DMS153 (cell line): ENCODE measurements around the gene GALNT5.
"Not testable (repeated sequence)": the region's sequence is repeated elsewhere in the genome, so short reads cannot be mapped to it uniquely, and the experiment has no call there.

Experiments
- DNase-seq: peaks from one replicate; lab custom pipeline; 2025; lab: John Stamatoyannopoulos, UW

GALNT5 gene

GRCh38 chr2:157326698-157327097 is 69.2 kb downstream of the GALNT5 start:
- no peak for DNase-seq

DNA sequence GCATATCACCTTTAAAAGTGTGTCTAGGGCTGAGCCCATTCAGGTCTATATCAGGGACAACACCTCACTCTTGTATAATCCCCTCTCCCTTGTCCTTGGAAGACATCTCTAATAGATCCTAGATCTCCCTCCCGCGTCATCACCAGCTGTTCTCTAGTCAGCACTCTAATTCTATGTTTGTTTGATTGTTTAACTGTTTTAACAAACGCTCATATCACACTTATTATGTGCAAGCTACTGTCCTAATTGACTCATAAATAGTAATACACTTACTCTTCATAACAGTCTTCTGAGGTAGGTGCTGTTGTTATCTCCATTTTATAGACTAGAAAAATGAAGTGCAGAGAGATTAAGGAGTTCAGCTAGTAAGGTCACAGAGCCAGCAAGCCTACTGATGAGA is 69.7 kb downstream of the GALNT5 start:
- DNase-seq: no peak

DNA sequence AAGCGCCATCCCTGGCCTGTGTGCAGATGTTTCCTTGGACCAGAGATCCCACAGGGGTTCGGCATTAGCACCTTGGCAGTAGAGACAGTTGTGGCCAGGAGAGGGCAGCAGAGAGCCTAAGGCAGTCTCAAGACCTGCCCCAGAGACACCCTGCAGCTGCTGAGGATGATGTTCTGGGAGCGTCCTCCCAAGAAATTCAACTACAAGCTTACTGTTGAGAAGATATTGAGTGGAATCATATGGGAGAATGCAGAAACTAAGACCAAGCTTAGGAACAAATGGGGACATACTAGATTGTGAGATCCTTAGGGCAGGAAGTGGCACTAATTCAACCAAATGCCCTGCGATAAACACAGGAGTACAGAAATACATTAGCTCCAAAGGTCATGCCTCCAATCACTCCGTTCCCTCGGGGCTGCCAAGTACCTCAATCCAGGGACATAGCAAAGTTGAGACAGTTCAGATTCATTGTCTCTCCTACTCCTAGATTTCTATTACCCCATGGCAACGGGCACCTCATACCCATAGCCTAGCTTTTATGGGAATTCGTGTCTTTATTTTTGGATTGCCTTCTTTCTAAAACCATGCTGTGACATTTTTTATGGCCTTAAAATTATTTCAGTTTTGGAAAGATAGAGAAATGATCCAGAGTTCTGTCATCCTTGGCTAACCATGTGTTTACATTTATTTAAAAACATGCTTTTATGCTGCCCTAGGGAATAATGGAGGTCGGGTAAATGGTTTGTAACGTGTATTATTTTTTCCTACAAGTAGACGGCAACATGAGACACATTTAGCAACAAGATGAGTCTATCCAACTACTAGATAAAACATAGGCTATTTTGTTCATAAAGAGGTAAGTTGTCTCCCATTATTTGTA is 70.4 kb downstream of the GALNT5 start:
- peak; percentile 48 for DNase-seq

GRCh38 chr2:157329524-157329923 is 72.0 kb downstream of the GALNT5 start:
- peak; percentile 89 for DNase-seq

DNA sequence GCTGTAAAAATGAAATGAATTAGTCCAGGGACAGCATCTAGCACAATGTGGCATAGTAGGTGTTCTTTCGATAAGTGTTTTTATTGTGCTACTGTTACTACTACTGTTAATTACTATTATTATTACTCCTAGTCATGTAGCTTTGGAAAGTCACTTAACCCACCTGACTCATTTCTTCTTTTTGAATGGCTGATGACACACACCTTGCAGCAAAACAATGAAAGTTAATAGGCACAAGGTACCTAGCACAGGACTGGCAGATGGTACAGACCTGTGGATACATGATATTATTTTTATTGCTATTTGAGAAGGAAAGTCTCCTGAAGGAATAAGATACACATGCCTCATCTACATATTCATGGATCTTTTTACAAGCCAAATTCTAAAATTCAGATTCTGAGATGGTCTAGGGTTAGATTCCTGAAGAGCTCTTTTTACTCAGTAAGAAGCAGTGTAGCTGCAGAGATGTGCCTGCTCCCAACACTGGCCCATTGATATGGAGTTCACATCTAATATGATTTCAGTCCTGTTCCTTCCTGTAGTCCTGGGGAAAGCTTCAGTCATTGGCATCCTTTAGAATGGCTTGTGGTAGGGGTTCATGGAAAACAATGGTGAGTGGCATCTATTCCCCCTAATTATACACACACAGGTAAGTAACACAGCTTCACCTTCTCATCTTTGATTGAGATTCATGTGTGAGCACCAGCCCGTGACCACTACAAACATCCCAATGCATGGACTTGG is 76.0 kb downstream of the GALNT5 start:
- DNase-seq: no peak

GRCh38 chr2:157334335-157334734 is 76.8 kb downstream of the GALNT5 start:
- no peak for DNase-seq

DNA sequence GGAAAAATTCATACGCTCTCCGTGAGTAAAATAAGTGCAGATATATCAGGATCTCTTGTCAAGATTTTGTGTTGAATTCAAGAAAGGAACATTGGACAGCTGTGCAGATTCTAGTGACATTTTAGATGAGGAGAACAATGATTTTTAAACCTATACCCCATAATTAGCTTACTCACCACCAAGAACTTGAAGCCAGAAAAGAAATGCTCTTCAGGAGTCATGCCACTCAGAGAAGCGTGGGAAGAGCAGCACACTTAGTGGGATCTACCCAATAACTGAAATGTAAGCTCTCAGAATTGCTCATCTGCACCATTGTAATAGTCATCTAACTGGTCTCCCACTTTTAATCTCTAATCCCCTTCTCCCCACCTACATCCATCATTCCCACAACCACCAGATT is 77.3 kb downstream of the GALNT5 start:
- no peak for DNase-seq

- no peak for DNase-seq
Observed at GRCh38 chr2:157336137-157337010, 78.9 kb downstream of the GALNT5 start.

- no peak for DNase-seq
Observed at GRCh38 chr2:157337978-157338377, 80.5 kb downstream of the GALNT5 start.

DNA sequence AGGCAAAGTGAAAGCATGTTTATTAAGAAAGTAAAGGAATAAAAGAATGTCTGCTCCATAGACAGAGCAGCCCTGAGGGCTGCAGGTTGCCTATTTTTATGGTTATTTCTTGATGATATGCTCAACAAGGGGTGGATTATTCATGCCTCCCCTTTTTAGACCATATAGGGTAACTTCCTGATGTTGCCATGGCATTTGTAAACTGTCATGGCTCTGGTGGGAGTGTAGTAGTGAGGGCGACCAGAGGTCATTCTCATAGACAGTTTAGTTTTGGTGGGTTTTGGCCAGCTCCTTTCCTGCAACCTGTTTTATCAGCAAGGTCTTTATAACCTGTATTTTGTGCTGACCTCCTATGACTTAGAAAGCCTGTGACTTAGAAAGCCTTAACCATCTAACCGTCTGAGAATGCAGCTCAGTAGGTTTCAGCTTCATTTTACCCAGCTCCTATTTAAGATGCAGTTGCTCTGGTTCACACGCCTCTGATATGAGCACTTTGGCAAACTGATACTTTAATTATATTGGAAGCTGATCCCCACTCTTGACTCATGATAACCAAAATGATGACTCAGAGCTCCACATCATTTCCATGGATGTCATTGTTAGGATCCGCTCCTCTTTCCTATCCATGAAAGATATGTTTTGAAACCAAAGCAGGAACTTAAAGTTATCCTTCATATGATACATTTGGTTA is 82.6 kb downstream of the GALNT5 start:
- no peak for DNase-seq

DNA sequence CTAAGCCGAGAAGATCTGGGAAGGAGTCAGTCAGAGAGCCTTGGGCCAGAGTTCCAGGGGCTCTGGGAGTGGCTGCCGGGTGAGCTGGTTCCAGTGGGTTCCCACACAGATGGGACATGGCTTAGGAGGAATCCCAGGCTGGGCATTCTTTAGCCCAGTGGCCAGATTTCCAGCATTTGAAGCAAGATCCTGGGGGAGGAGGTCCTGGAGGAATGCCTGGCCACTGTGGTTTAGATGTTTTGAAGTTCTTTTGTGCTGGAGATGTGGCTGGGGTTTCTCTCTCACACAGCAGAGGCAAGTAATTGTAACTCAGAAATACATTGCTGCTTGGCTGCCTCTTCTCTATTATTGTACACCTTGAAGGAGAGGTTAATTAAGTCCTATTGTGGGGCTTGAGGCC is 83.9 kb downstream of the GALNT5 start:
- not testable (repeated sequence) for DNase-seq

GRCh38 chr2:157345647-157346389 is 88.3 kb downstream of the GALNT5 start:
- DNase-seq: no peak

DNA sequence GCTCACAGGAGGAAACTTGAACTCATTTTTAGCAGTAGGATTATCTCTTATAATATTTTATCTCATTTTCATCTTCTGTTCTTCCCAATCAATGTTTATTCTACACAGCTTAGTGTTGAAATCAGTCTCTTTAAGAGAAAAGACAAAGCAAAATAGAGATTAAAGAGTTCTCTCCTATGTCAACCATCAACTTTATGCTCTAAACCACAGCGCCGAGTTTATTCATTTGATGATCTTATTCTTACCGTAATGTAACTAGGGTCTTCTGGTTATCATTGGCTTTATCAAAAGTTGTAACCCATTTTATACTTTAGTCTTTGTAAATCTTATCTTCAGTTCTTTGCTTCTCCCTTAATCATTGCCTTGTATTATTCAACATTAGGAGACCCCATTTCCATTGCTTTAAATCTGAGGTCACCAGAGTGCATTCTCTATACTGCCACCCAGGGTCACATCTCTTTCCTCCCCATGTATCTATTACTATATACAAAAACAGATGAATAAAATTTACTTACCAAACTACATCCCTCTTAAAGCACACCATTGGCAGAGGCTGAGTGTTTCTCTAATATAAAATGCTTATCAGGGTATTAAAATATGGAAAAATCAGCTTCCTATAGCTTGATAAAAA is 90.9 kb downstream of the GALNT5 start:
- DNase-seq: no peak

- no peak for DNase-seq
Observed at GRCh38 chr2:157349949-157350515, 92.5 kb downstream of the GALNT5 start.

DNA sequence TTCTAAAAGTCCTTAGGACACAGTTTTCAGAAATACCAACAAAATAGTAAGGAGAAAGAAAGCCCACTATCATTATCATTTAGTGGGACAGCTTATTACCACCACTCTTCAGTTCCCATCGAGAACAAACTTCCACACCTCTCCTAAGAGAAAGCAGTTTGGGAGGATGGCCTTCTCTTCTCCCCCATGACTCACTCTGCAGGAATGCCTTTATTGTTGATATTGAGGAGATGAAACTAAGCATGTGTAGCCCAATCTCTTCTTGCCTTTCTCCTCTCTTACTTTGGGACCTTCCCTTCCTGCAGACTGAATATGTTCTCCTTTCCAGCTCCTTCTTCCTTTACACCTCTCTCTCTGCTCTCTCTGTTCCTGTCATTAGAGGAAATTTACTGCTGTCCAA is 98.1 kb downstream of the GALNT5 start:
- no peak for DNase-seq

- no peak for DNase-seq
Observed at GRCh38 chr2:157359628-157360027, 102.1 kb downstream of the GALNT5 start.

- no peak for DNase-seq
Observed at GRCh38 chr2:157361526-157361925, 104.0 kb downstream of the GALNT5 start.

DNA sequence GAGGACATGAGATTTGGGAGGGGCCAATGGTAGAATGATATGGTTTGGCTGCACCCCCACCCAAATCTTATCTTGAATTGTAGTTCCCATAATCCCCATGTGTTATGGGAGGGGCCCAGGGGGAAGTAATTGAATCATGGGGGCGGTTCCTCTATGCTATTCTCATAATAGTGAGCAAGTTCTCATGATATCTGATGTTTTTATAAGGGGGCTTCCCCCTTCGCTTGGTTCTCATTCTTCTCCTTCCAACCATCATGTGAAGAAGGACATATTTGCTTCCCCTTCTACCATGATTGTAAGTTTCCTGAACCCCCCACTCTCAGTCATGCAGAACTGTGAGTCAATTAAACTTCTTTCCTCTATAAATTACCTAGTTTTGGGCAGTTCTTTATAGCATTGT is 105.1 kb downstream of the GALNT5 start:
- DNase-seq: no peak

DNA sequence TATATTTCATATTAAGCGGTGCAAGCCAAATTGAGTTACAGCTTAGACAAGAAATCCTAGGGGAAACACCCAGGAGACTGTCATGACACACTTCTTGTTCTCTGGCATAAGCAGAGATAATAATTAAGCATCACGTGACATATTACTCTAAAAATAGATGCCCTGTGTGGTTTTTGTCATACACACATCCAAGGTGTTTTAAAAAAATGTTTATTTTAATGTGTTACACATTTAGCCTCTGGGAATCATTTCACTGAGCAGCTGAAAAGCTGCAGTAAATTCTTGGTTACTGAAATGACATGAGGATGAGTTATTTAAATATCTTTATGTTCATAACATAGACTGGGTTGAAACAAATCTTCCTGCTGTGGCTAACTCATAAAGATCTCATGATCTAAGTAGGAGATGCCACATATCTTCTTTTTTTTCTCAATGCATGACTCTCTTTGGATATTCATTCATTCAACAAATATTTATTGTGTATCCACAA is 106.2 kb downstream of the GALNT5 start:
- DNase-seq: no peak
